Amniotic epithelial cell (primary cell): ENCODE data around the gene EIF3A.

Source experiments
- DNase-seq: peaks from one replicate; pipeline ENCODE4 v3.0.0-alpha.2; 2010; ENCODE audit warnings: low read depth

Gene EIF3A

DNA sequence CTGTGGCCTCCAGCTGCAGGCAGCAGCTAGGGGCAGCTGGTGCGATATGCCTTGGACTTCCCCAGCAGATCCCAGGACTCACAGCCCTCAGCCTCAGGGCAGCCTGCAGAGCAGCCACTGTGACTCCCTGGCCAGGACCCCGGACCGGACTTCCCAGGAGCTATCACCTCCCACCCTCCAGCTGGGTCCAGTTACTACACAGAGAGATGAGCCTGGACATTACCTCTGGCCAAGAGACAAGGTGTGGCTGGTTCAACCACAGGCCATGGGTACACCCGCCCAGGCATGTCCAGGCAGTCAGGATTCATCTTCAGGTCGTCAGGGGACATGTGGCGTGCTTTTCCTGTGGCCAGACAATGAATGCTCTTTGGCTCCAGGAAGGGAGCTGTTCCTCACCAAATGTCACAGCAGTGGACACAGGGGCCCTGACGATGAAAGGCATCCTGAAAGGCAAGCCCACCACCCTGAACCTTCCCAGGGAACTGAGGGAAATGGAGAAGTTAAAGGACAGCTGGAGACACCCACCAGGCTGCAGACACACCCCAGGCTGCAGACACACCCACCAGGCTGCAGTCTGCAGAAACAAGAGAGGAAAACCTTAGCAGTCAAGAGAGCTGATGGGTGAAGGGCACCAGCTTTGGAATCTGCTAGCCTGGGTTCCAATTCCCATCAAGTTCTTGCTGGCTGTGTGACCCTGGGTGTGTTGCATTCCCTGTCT lies 76.9 kb downstream of the EIF3A start:
- DNase-seq = no peak

- DNase-seq = no peak
Observed at GRCh38 chr10:119001717-119002500, 78.7 kb downstream of the EIF3A start.

- no peak for DNase-seq
Observed at GRCh38 chr10:118998183-118998582, 82.4 kb downstream of the EIF3A start.

DNA sequence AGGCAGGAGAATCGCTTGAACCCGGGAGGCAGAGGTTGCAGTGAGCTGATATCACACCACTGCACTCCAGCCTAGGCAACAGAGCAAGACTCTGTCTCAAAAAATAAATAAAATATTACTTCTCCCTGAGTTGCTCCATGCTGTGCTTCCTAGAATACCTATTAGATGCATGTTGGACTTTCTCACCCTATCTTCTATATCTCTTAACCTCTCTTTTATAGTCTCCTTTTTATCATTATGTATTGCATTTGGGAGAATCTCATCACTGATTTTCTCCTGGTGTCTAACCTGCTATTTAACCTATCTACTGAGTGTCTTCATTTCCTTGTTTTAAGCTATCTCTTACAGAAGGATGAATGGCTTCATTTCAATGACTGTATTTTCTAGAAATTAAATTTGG lies 83.2 kb downstream of the EIF3A start:
- no peak for DNase-seq

DNA sequence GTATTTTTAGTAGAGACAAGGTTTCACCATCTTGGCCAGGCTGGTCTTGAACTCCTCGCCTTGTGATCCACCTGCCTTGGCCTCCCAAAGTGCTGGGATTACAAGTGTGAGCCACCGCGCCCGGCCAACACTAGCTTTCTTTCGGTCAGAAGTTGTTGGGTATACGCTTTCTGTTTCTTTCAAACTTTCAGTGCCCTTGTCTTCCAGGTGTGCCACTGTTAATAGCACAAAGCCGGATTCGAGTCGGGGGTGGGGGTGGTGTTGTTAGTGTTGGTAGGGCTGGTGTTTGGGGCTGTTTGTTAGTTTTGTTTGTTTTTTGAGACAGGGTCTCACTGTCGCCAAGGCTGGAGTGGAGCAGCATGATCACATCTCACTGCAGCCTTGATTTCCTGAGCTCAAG lies 84.9 kb downstream of the EIF3A start:
- no peak for DNase-seq

GRCh38 chr10:118994321-118994720 lies 86.3 kb downstream of the EIF3A start:
- no peak for DNase-seq

DNA sequence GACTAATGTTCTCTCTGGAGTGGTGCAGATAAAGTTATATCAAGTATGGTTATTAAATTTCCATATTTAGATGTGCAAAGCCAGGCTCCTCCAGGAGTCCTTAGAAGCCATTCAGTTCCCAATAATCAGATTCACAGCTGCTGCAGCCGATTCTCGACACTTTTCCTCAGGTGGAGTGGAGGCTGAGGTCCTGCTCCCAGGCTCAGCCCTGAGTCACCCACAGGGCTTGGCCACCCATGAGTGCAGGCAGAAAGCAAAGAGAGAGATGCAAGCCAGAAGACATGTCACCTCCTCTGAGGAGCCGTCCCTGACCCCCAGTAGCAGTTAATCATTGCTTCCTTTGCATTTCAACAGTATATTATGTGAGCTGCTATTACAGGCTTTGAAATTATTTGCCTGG lies 87.4 kb downstream of the EIF3A start:
- no peak for DNase-seq

DNA sequence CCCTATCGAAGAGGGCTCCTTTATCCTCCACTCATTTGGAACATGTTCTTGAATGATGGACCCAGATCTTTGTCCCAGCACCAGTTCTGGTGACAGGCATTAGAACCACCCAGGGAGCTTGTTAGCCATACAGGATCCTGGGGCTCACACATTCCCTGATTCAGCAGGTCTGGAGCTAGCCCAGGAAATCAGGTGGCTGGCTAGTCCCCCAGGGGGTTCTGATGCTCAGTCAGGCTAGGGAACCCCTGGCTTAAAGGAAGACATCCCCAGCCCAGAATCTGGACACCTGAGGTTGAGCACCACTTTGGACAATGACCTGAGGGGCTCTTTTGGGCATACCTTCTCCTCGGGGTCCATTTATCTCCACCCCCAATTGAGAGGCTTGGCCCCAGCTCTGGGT lies 88.1 kb downstream of the EIF3A start:
- DNase-seq = no peak

GRCh38 chr10:118990326-118990725 lies 90.3 kb downstream of the EIF3A start:
- DNase-seq = no peak

GRCh38 chr10:118986815-118987790 lies 93.5 kb downstream of the EIF3A start:
- DNase-seq = no peak

DNA sequence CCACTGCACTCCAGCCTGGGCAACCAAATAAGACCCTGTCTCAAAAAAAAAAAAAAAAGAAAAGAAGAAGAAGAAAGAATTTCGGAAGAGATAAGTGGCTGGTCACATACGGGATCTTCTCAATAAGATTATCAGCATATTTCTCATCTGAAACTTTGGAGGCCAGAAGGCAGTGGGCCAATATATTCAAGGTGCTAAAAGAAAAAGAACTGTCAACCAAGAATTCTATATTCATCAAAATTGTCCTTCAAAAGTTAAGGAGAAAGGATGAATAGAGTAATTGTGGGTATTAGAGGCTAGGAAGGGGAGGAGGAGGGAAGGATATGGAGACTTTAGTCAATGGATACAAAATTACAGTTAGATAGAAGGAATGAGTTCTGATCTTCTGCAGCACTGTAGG lies 95.0 kb downstream of the EIF3A start:
- no peak for DNase-seq
